ENCODE data around the gene POLR1A. TPM values are rescaled to one million over a fixed set of nuclear protein-coding genes. Genes with fewer than 3 reads are reported as not detected.

Gene POLR1A
- total RNA-seq, 2 experiments from 2014 or later = 41.8 to 42.1 TPM

- ChIA-PET POLR2A (interaction anchor here (0.9 to 1.0 kb wide), 3 partner anchors 10 to 25 kb away, joined by 3 to 4 read pairs (median 3); no protein-coding TSS in a partner anchor), CTCF (interaction anchor here (1.6 kb wide), 1 partner anchor 12 kb away, joined by 4 read pairs; no protein-coding TSS in a partner anchor)
- no peak overlapping the region for H3K27ac Mint-ChIP-seq
- intact Hi-C loops (cut with micrococcal nuclease) = no loop called here
- H3K4me3 Mint-ChIP-seq = no peak overlapping the region
- H3K4me1 Mint-ChIP-seq (ENCODE audit: low read depth) = no peaks in the 10 kb centered on the region
- no peak for DNase-seq
- no peak for ATAC-seq
- H3K27me3 Mint-ChIP-seq = no peaks in the 10 kb centered on the region
- H3K9me3 Mint-ChIP-seq = no peaks in the 10 kb centered on the region
- no peak for TF ChIP-seq CTCF (IDR thresholded peaks at IDR 0.05)
- peaks cover 52% of the 10 kb centered on the region for H3K36me3 Mint-ChIP-seq (ENCODE audit: low read depth)
Observed at GRCh38 chr2:86124683-86125082, 19.0 kb upstream of the POLR1A start.

- no peak for ATAC-seq
- TF ChIP-seq CTCF (IDR thresholded peaks at IDR 0.05) = no peak
- H3K4me1 Mint-ChIP-seq (ENCODE audit: low read depth) = no peaks in the 10 kb centered on the region
Observed at GRCh38 chr2:86123328-86123925, 17.7 kb upstream of the POLR1A start.

GRCh38 chr2:86118130-86118529 lies 12.4 kb upstream of the POLR1A start:
- intact Hi-C loops (cut with micrococcal nuclease) = no loop called here
- DNase-seq = no peak
- TF ChIP-seq CTCF (IDR thresholded peaks at IDR 0.05) = no peak
- no peak for ATAC-seq
- ChIA-PET POLR2A (interaction anchor here (1.3 to 3.1 kb wide), 2 partner anchors 12 to 17 kb away, joined by 3 to 13 read pairs; partner anchors contain the start of genes POLR1A and PTCD3), CTCF (interaction anchor here (1.7 kb wide), 1 partner anchor 10 kb away, joined by 5 read pairs; no protein-coding TSS in a partner anchor)
- Mint-ChIP-seq H3K4me1 (ENCODE audit: low read depth) (peaks cover 7% of the 10 kb centered on the region), H3K36me3 (ENCODE audit: low read depth) (peaks cover 56% of the 10 kb centered on the region), H3K4me3 (no peak overlapping the region), H3K27ac (no peak overlapping the region), H3K27me3 (no peaks in the 10 kb centered on the region), H3K9me3 (no peaks in the 10 kb centered on the region)

More at GRCh38 chr2:86123328-86123925, 17.7 kb upstream of the POLR1A start:
- H3K4me3 Mint-ChIP-seq = no peak overlapping the region
- no peaks in the 10 kb centered on the region for H3K27me3 Mint-ChIP-seq
- DNase-seq = no peak
- CTCF ChIA-PET = no interaction called here
- H3K27ac Mint-ChIP-seq = no peak overlapping the region
- POLR2A ChIA-PET = interaction anchor here (0.9 to 1.0 kb wide), 2 partner anchors 9 to 15 kb away, joined by 3 to 4 read pairs; no protein-coding TSS in a partner anchor
- H3K36me3 Mint-ChIP-seq (ENCODE audit: low read depth) = peaks cover 56% of the 10 kb centered on the region
- no peaks in the 10 kb centered on the region for H3K9me3 Mint-ChIP-seq
- intact Hi-C loops (cut with micrococcal nuclease) = no loop called here

GRCh38 chr2:86107031-86107430 lies 1.3 kb upstream of the POLR1A start:
- no peak for ATAC-seq
- peaks cover 53% of the 10 kb centered on the region for H3K4me1 Mint-ChIP-seq (ENCODE audit: low read depth)

More at GRCh38 chr2:86107031-86107430, 1.3 kb upstream of the POLR1A start:
- no peak for DNase-seq
- CTCF ChIA-PET = interaction anchor here (0.9 to 2.1 kb wide), 3 partner anchors 10 to 27 kb away, joined by 3 to 6 read pairs (median 6); no protein-coding TSS in a partner anchor
- no peak for TF ChIP-seq CTCF (IDR thresholded peaks at IDR 0.05)
- Mint-ChIP-seq H3K27ac (peak overlapping the region; percentile 98), H3K4me3 (peak overlapping the region; percentile 86), H3K27me3 (no peaks in the 10 kb centered on the region), H3K9me3 (peaks cover 2% of the 10 kb centered on the region), H3K36me3 (ENCODE audit: low read depth) (peaks cover 65% of the 10 kb centered on the region)
- intact Hi-C loops (cut with micrococcal nuclease) = loop anchor here (10.0 kb wide), 1 partner anchor 78 kb away; no protein-coding TSS in a partner anchor
- POLR2A ChIA-PET = interaction anchor here (1.0 to 1.9 kb wide), 11 partner anchors 10 to 491 kb away, joined by 3 to 13 read pairs (median 5); partner anchors contain the start of genes IMMT and USP39
